MCF 10A (cell line): Measurements from ENCODE around the gene AVPI1. TPM values are rescaled to one million over a fixed set of nuclear protein-coding genes. Genes with fewer than 3 reads are reported as not detected.
A peak's percentile ranks its signal among the peaks of the same experiment; 100 is the strongest.

Source experiments
- BruUV-seq: library from RNA; stranded (reverse); fragments of 400-500 nt; replicated peaks from 2 replicates; lab custom pipeline; 2021; lab: Mats Ljungman, UMichigan
- CTCF ChIA-PET: fragments of 300-600 bp; sonication (Branson Sonifier 250); formaldehyde crosslinking; extraction: SDS; loops from one replicate; lab custom pipeline; 2021; ENCODE audit warnings: antibody characterized with exemption, inconsistent platforms; lab: Yijun Ruan, JAX
- POLR2A ChIA-PET: fragments of 300-600, 350-650 bp; sonication (Branson Sonifier 250); formaldehyde crosslinking; extraction: SDS; loops from one replicate; lab custom pipeline; 2020; ENCODE audit warnings: antibody characterized with exemption, inconsistent platforms; lab: Yijun Ruan, JAX
- DNase-seq: peaks from one replicate; pipeline ENCODE4 v3.0.0-alpha.2; 2018; ENCODE audit not compliant: unreplicated experiment
- H3K27ac Mint-ChIP-seq: one replicate; pipeline ENCODE4 v1.8.0; 2022; ENCODE audit warnings: mild to moderate bottlenecking, low read depth, mixed read lengths; ENCODE audit not compliant: unreplicated experiment
- H3K27me3 Mint-ChIP-seq: one replicate; pipeline ENCODE4 v1.8.0; 2022; ENCODE audit warnings: mixed read lengths; ENCODE audit not compliant: insufficient read depth, unreplicated experiment
- H3K36me3 Mint-ChIP-seq: one replicate; pipeline ENCODE4 v1.8.0; 2022; ENCODE audit warnings: mild to moderate bottlenecking, moderate library complexity, mixed read lengths; ENCODE audit not compliant: insufficient read depth, unreplicated experiment
- H3K4me1 Mint-ChIP-seq: one replicate; pipeline ENCODE4 v1.8.0; 2022; ENCODE audit warnings: mixed read lengths; ENCODE audit not compliant: insufficient read depth, unreplicated experiment
- H3K4me3 Mint-ChIP-seq: one replicate; pipeline ENCODE4 v1.8.0; 2022; ENCODE audit warnings: mild to moderate bottlenecking, moderate library complexity, mixed read lengths; ENCODE audit not compliant: unreplicated experiment
- H3K9me3 Mint-ChIP-seq: one replicate; pipeline ENCODE4 v1.8.0; 2022; ENCODE audit warnings: mixed read lengths; ENCODE audit not compliant: unreplicated experiment
- intact Hi-C: fragments of 100-400 bp; cut with micrococcal nuclease; formaldehyde crosslinking; loops from 2 replicates; pipeline ENCODE4 v1.14.1; 2022
- total RNA-seq: library from RNA; stranded (reverse); gene quantifications from 2 replicates; pipeline ENCODE4 v1.2.3, GENCODE V29; 2022
- TF ChIP-seq, protein P1 (sequence below): fragments of 200-600 bp; IDR thresholded peaks from one replicate; pipeline ENCODE4 v1.8.0; 2022; ENCODE audit warnings: antibody characterized with exemption, mild to moderate bottlenecking; ENCODE audit not compliant: unreplicated experiment

Gene AVPI1
- total RNA-seq, 1 experiment from 2014 or later, result 305 TPM

DNA sequence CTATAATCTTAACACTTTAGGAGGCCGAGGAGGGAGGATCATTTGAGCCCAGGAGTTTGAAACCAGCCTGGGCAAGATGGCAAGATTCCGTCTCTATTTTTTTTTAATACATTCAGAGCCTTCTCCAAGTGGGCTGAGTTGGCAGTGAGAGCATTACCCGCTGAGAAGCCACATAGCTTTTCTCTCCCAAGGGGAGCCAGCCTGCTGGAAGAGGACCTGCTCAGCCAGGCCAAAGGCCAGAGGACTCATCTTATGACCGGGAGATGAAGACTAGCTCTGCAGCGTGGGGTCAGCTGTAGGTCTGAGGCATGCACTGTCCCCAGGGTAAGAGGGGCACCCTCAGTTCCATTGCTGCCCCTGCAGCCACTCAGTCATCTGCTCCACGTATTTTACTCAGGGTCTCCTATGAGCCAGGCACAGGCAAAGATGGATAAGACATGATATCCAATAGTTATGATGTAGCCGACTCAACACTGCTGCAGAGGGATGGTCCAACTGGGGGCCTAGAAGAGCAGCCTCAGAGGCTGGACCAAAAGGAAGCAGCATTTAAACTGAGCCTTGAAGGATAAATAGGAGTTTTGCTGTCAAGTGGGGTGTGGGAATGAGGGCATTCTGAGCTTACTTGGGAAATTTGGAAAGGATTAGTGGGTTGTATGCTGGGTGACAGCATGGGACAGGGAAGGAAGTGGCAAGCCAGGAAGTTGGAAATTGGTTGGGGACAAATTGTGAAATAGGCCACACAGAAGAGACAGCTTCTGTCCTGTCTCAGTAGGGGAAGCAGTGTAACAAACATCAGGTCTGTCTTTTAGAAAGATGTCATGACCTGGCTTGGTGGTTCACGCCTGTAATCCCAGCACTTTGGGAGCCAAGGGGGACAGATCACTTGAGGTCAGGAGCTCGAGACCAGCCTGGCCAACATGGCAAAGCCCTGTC is 24.9 kb upstream of the AVPI1 start:
- no peak overlapping the region for H3K27ac Mint-ChIP-seq
- CTCF ChIA-PET, result interaction anchor here (0.7 to 21.1 kb wide), 7 partner anchors 8 to 158 kb away, joined by 3 to 847 read pairs (median 20); partner anchors contain the start of genes AVPI1 and ZFYVE27
- TF ChIP-seq, protein P1, sequence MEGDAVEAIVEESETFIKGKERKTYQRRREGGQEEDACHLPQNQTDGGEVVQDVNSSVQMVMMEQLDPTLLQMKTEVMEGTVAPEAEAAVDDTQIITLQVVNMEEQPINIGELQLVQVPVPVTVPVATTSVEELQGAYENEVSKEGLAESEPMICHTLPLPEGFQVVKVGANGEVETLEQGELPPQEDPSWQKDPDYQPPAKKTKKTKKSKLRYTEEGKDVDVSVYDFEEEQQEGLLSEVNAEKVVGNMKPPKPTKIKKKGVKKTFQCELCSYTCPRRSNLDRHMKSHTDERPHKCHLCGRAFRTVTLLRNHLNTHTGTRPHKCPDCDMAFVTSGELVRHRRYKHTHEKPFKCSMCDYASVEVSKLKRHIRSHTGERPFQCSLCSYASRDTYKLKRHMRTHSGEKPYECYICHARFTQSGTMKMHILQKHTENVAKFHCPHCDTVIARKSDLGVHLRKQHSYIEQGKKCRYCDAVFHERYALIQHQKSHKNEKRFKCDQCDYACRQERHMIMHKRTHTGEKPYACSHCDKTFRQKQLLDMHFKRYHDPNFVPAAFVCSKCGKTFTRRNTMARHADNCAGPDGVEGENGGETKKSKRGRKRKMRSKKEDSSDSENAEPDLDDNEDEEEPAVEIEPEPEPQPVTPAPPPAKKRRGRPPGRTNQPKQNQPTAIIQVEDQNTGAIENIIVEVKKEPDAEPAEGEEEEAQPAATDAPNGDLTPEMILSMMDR, result no peak
- POLR2A ChIA-PET, result interaction anchor here (15.2 to 20.1 kb wide), 2 partner anchors 18 to 30 kb away, joined by 539 to 915 read pairs; partner anchors contain the start of genes AVPI1 and ZFYVE27
- H3K36me3 Mint-ChIP-seq, result peaks cover 12% of the 10 kb centered on the region
- H3K9me3 Mint-ChIP-seq, result no peaks in the 10 kb centered on the region
- H3K4me1 Mint-ChIP-seq, result peaks cover 39% of the 10 kb centered on the region
- intact Hi-C loops, result no loop called here
- no TSS peak for BruUV-seq
- no peak for DNase-seq
- no peaks in the 10 kb centered on the region for H3K27me3 Mint-ChIP-seq
- H3K4me3 Mint-ChIP-seq, result peak overlapping the region; percentile 97

DNA sequence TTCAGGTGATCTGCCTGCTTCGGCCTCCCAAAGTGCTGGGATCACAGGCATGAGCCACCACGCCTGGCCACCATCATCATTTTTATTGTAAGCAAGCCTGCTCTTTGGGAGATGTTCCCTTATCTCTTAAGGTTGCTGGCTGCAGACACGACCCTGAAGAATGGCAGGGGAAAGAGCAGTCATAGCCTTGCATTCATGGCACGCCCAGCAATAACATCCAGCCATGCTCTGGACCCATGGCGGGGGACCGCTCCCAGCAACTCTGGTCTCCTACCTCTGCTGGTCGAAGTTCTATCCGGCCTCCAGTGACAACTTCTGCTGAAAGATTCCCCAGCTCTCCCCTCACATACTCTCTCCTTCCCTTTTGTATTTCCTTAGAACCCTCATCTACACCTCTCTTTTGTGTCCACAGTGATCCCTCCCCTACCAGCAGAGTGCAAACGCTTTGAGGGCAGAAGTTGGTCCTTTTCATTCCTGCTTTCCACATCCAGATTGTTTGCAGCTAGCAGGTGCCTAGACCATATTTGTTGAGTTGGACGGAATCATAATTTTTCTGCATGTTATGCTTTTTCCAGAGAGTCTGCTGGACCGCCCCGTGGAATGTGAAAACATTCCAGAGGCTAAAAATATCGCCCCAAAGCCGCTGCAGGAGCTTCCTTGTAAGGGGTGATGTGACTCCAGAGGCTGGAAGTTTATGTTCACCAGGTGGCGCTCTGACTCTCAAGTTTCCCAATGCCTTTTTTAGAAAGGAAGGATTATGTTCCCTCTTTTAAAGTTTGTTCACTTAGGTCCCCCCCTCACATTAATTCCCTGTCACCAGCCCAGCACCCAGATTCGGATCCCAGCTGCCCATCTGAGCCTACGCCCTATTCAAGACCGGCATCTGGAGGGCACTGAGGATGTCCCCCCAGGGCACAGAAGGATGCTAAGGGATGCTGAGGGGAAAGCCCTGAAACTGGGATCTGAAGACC is 22.2 kb upstream of the AVPI1 start:
- intact Hi-C loops, result loop anchor here (1.0 kb wide), 2 partner anchors 22 to 33 kb away; no protein-coding TSS in a partner anchor
- Mint-ChIP-seq H3K36me3 (no peaks in the 10 kb centered on the region), H3K27me3 (no peaks in the 10 kb centered on the region), H3K9me3 (no peaks in the 10 kb centered on the region), H3K4me3 (no peak overlapping the region), H3K4me1 (peaks cover 24% of the 10 kb centered on the region), H3K27ac (no peak overlapping the region)
- peak; percentile 82 for DNase-seq
- TF ChIP-seq, protein P1, result peak; percentile 50
- BruUV-seq, result no TSS peak
- ChIA-PET CTCF (interaction anchor here (0.5 to 21.1 kb wide), 17 partner anchors 6 to 105 kb away, joined by 3 to 847 read pairs (median 12); partner anchors contain the start of genes AVPI1 and ZFYVE27), POLR2A (interaction anchor here (0.7 to 20.1 kb wide), 5 partner anchors 8 to 27 kb away, joined by 3 to 915 read pairs (median 11); partner anchors contain the start of genes AVPI1 and ZFYVE27)

DNA sequence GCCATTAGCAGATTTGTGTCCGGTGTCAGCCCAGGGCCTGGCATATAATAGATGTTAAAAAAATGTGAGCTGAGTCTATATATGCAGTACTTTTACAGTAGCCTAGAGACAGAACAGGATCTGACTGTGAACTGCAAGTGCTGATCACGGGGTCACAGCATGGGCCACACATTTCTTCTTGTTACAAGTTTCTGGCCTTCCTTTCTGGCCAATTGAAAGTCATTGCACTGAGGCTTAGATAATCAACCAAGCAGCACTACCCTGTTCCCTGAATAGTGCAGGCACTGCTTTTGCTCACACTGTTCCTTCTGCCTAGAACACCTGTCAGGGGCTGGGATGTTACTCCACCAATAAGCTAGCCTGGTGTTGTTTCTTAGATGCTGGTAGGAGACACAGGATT is 21.1 kb upstream of the AVPI1 start:
- no peak for DNase-seq
- no peaks in the 10 kb centered on the region for H3K27me3 Mint-ChIP-seq
- intact Hi-C loops, result no loop called here
- H3K9me3 Mint-ChIP-seq, result no peaks in the 10 kb centered on the region
- peaks cover 24% of the 10 kb centered on the region for H3K4me1 Mint-ChIP-seq
- POLR2A ChIA-PET, result interaction anchor here (1.0 to 20.1 kb wide), 4 partner anchors 10 to 31 kb away, joined by 4 to 915 read pairs (median 275); partner anchors contain the start of genes AVPI1 and ZFYVE27
- no peak overlapping the region for H3K4me3 Mint-ChIP-seq
- CTCF ChIA-PET, result interaction anchor here (0.7 to 21.1 kb wide), 9 partner anchors 9 to 59 kb away, joined by 3 to 847 read pairs (median 14); partner anchors contain the start of gene ZFYVE27
- no peaks in the 10 kb centered on the region for H3K36me3 Mint-ChIP-seq
- no peak overlapping the region for H3K27ac Mint-ChIP-seq
- TF ChIP-seq, protein P1, result no peak
- no TSS peak for BruUV-seq
